WI38 (cell line): ENCODE data around the gene LDB2.

Experiments used
- H3K4me3 ChIP-seq: 2 replicates; pipeline ENCODE4 v1.5.1; 2011; ENCODE audit warnings: low read depth, mild to moderate bottlenecking, control low read depth, low read length
- CTCF ChIP-seq: IDR thresholded peaks from 2 replicates; pipeline ENCODE4 v1.5.1; 2012; ENCODE audit warnings: low read depth, mild to moderate bottlenecking, control low read depth, low read length

Gene LDB2

GRCh38 chr4:16695896-16696295 is 202.5 kb downstream of the LDB2 start:
- TF ChIP-seq CTCF = no peak
- no peak overlapping the region for H3K4me3 ChIP-seq

GRCh38 chr4:16694884-16695276 is 203.6 kb downstream of the LDB2 start:
- TF ChIP-seq CTCF = no peak
- H3K4me3 ChIP-seq = no peak overlapping the region

GRCh38 chr4:16694173-16694883 is 204.1 kb downstream of the LDB2 start:
- no peak for TF ChIP-seq CTCF
- no peak overlapping the region for H3K4me3 ChIP-seq

- TF ChIP-seq CTCF = no peak
- no peak overlapping the region for H3K4me3 ChIP-seq
These were observed 204.8 kb downstream of the LDB2 start for GRCh38 chr4:16693641-16694040.

- TF ChIP-seq CTCF = no peak
- H3K4me3 ChIP-seq = no peak overlapping the region
These were observed 205.4 kb downstream of the LDB2 start for GRCh38 chr4:16692961-16693506.

- TF ChIP-seq CTCF = no peak
- H3K4me3 ChIP-seq = no peak overlapping the region
These were observed 205.9 kb downstream of the LDB2 start for GRCh38 chr4:16692524-16692923.

- no peak for TF ChIP-seq CTCF
- H3K4me3 ChIP-seq = no peak overlapping the region
These were observed 206.4 kb downstream of the LDB2 start for GRCh38 chr4:16692046-16692445.
